Measurements from ENCODE around the gene SETBP1.

Gene SETBP1

DNA sequence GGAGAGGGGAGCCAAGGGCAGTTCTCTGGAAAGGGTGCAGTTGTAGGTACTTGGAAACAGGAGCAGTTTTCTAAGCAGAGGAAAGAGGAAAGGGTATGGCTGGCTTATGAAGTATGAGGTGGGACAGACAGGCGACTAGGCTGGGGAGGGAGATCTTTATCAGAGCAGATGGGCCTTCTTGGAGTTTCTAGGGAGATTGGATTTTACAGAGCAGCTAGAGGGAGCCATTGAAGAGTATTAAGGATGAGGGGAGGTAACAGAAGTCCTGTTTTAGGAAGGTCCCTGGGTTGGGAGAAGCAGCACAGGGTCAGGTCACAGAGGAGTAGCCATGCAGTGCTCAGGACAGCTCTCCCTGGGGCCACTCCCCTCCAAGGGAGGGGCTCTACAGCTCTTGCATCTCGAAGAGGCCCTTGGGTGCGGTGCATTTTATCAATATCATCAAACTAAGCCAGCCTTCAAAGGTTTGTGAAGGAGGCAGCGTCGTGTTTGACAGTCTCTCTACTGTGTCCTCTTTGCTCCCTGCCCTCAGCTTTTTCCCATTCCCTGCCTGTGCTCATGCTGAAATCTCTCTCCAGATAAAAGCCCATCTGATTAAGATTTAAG, 154.3 kb downstream of the SETBP1 start:
- TF ChIP-seq, protein P1, sequence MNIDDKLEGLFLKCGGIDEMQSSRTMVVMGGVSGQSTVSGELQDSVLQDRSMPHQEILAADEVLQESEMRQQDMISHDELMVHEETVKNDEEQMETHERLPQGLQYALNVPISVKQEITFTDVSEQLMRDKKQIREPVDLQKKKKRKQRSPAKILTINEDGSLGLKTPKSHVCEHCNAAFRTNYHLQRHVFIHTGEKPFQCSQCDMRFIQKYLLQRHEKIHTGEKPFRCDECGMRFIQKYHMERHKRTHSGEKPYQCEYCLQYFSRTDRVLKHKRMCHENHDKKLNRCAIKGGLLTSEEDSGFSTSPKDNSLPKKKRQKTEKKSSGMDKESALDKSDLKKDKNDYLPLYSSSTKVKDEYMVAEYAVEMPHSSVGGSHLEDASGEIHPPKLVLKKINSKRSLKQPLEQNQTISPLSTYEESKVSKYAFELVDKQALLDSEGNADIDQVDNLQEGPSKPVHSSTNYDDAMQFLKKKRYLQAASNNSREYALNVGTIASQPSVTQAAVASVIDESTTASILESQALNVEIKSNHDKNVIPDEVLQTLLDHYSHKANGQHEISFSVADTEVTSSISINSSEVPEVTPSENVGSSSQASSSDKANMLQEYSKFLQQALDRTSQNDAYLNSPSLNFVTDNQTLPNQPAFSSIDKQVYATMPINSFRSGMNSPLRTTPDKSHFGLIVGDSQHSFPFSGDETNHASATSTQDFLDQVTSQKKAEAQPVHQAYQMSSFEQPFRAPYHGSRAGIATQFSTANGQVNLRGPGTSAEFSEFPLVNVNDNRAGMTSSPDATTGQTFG (tag by site-specific recombination; IDR thresholded peaks at IDR 0.05; ENCODE audit: borderline replicate concordance), result no peak
- TF ChIP-seq ZNF558 (tag by site-specific recombination; IDR thresholded peaks at IDR 0.05) (no peak), ZEB2 (tag by site-specific recombination; IDR thresholded peaks at IDR 0.05) (no peak), ZNF121 (tag by site-specific recombination; IDR thresholded peaks at IDR 0.05) (no peak), ZNF530 (tag by site-specific recombination; IDR thresholded peaks at IDR 0.05; ENCODE audit: low read depth) (no peak), ZNF391 (tag by site-specific recombination; IDR thresholded peaks at IDR 0.05; ENCODE audit: borderline replicate concordance, low read depth) (no peak), ZNF548 (tag by site-specific recombination; IDR thresholded peaks at IDR 0.05) (no peak), SETDB1 (IDR thresholded peaks at IDR 0.05; ENCODE audit: insufficient read length, low read length) (no peak), ZNF341 (tag by site-specific recombination; IDR thresholded peaks at IDR 0.05; ENCODE audit: low read depth) (no peak), ZNF138 (tag by site-specific recombination; IDR thresholded peaks at IDR 0.05; ENCODE audit: borderline replicate concordance) (no peak), ZNF610 (tag by site-specific recombination; IDR thresholded peaks at IDR 0.05; ENCODE audit: borderline replicate concordance) (no peak), ZNF426 (tag by site-specific recombination; IDR thresholded peaks at IDR 0.05) (no peak), ZNF585B (tag by site-specific recombination; IDR thresholded peaks at IDR 0.05) (no peak), ZNF777 (tag by site-specific recombination; IDR thresholded peaks at IDR 0.05; ENCODE audit: borderline replicate concordance) (no peak)
- TF ChIP-seq, protein P2, sequence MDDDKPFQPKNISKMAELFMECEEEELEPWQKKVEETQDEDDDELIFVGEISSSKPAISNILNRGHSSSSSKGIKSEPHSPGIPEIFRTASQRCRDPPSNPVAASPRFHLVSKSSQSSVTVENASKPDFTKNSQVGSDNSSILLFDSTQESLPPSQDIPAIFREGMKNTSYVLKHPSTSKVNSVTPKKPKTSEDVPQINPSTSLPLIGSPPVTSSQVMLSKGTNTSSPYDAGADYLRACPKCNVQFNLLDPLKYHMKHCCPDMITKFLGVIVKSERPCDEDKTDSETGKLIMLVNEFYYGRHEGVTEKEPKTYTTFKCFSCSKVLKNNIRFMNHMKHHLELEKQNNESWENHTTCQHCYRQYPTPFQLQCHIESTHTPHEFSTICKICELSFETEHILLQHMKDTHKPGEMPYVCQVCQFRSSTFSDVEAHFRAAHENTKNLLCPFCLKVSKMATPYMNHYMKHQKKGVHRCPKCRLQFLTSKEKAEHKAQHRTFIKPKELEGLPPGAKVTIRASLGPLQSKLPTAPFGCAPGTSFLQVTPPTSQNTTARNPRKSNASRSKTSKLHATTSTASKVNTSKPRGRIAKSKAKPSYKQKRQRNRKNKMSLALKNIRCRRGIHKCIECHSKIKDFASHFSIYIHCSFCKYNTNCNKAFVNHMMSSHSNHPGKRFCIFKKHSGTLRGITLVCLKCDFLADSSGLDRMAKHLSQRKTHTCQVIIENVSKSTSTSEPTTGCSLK (tag by site-specific recombination; IDR thresholded peaks at IDR 0.05), result no peak
- TF ChIP-seq, protein P3, sequence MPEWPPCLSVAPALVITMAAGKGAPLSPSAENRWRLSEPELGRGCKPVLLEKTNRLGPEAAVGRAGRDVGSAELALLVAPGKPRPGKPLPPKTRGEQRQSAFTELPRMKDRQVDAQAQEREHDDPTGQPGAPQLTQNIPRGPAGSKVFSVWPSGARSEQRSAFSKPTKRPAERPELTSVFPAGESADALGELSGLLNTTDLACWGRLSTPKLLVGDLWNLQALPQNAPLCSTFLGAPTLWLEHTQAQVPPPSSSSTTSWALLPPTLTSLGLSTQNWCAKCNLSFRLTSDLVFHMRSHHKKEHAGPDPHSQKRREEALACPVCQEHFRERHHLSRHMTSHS (tag by site-specific recombination; IDR thresholded peaks at IDR 0.05), result no peak
- TF ChIP-seq, protein P4, sequence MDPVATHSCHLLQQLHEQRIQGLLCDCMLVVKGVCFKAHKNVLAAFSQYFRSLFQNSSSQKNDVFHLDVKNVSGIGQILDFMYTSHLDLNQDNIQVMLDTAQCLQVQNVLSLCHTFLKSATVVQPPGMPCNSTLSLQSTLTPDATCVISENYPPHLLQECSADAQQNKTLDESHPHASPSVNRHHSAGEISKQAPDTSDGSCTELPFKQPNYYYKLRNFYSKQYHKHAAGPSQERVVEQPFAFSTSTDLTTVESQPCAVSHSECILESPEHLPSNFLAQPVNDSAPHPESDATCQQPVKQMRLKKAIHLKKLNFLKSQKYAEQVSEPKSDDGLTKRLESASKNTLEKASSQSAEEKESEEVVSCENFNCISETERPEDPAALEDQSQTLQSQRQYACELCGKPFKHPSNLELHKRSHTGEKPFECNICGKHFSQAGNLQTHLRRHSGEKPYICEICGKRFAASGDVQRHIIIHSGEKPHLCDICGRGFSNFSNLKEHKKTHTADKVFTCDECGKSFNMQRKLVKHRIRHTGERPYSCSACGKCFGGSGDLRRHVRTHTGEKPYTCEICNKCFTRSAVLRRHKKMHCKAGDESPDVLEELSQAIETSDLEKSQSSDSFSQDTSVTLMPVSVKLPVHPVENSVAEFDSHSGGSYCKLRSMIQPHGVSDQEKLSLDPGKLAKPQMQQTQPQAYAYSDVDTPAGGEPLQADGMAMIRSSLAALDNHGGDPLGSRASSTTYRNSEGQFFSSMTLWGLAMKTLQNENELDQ (tag by site-specific recombination; IDR thresholded peaks at IDR 0.05; ENCODE audit: low read depth), result no peak
- TF ChIP-seq, protein P5, sequence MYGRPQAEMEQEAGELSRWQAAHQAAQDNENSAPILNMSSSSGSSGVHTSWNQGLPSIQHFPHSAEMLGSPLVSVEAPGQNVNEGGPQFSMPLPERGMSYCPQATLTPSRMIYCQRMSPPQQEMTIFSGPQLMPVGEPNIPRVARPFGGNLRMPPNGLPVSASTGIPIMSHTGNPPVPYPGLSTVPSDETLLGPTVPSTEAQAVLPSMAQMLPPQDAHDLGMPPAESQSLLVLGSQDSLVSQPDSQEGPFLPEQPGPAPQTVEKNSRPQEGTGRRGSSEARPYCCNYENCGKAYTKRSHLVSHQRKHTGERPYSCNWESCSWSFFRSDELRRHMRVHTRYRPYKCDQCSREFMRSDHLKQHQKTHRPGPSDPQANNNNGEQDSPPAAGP (tag by site-specific recombination; IDR thresholded peaks at IDR 0.05), result no peak
- TF ChIP-seq, protein P6, sequence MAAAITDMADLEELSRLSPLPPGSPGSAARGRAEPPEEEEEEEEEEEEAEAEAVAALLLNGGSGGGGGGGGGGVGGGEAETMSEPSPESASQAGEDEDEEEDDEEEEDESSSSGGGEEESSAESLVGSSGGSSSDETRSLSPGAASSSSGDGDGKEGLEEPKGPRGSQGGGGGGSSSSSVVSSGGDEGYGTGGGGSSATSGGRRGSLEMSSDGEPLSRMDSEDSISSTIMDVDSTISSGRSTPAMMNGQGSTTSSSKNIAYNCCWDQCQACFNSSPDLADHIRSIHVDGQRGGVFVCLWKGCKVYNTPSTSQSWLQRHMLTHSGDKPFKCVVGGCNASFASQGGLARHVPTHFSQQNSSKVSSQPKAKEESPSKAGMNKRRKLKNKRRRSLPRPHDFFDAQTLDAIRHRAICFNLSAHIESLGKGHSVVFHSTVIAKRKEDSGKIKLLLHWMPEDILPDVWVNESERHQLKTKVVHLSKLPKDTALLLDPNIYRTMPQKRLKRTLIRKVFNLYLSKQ (tag by site-specific recombination; IDR thresholded peaks at IDR 0.05; ENCODE audit: borderline replicate concordance), result no peak
- H3K9me3 ChIP-seq (ENCODE audit: control insufficient read depth, insufficient read depth, low read depth, low read length), result no peaks in the 10 kb centered on the region
- H3K36me3 ChIP-seq (ENCODE audit: control insufficient read depth in 2 of 2, insufficient read depth in 1 of 2, low read length in 2 of 2), result no peaks in the 10 kb centered on the region
- CTCF ChIA-PET, result interaction anchor here (0.7 to 1.1 kb wide), 2 partner anchors 8 to 80 kb away, joined by 3 to 4 read pairs; no protein-coding TSS in a partner anchor
- H3K4me1 ChIP-seq (ENCODE audit: control insufficient read depth, insufficient read depth, low read length), result peaks cover 9% of the 10 kb centered on the region; the same call in 1 of the 2 replicates
- no peak overlapping the region for H3K27ac ChIP-seq (ENCODE audit: extremely low read depth, low read depth, low read length)
- POLR2A ChIA-PET, result no interaction called here
- H3K4me3 ChIP-seq (ENCODE audit: low read depth, low read length), result no peak overlapping the region
